CD4-positive, alpha-beta memory T cell (primary cell): ENCODE measurements around the gene ADGRD2. TPM values are rescaled to one million over a fixed set of nuclear protein-coding genes. Genes with fewer than 3 reads are reported as not detected.

Experiments used
- CTCF ChIA-PET: fragments of 350-600 bp; sonication (Branson Sonifier 250); formaldehyde crosslinking; loops from one replicate; lab custom pipeline; 2021; ENCODE audit warnings: inconsistent platforms; ENCODE audit not compliant: partially characterized antibody; lab: Charles Lee
- POLR2A ChIA-PET: fragments of 350-600 bp; sonication (Branson Sonifier 250); formaldehyde crosslinking; loops from one replicate; lab custom pipeline; 2021; ENCODE audit not compliant: partially characterized antibody; lab: Charles Lee
- DNase-seq, 5 donors: peaks; one replicate each; pipeline versions ENCODE4 v3.0.0 to v3.0.0-alpha.2; 2020 to 2022; ENCODE audit warnings: mixed read lengths in 1 of 5
- H3K27ac ChIP-seq: one replicate; pipeline ENCODE4 v1.7.0; 2013; ENCODE audit warnings: low read depth, low read length
- H3K27me3 ChIP-seq: 2 replicates; pipeline ENCODE4 v1.7.0; 2013; ENCODE audit warnings: mild to moderate bottlenecking, low read length, moderate library complexity; ENCODE audit not compliant: insufficient read depth
- H3K36me3 ChIP-seq: 2 replicates; pipeline ENCODE4 v1.7.0; 2013; ENCODE audit warnings: mild to moderate bottlenecking, low read length, moderate library complexity; ENCODE audit not compliant: insufficient read depth
- H3K4me1 ChIP-seq: 2 replicates; pipeline ENCODE4 v1.7.0; 2013; ENCODE audit warnings: mild to moderate bottlenecking, low read length, moderate library complexity; ENCODE audit not compliant: insufficient read depth
- H3K4me3 ChIP-seq, 2 donors: one replicate each; pipeline ENCODE4 v1.7.0; 2013; ENCODE audit warnings: low read length in 2 of 2, mild to moderate bottlenecking in 1 of 2
- H3K9me3 ChIP-seq, 2 donors: one replicate each; pipeline ENCODE4 v1.7.0; 2013; ENCODE audit warnings: low read length in 2 of 2, control low read depth in 1 of 2; ENCODE audit not compliant: control insufficient read depth in 1 of 2
- H3K27ac Mint-ChIP-seq, 7 donors: one replicate each; pipeline ENCODE4 v1.8.0; 2020 to 2021; ENCODE audit warnings: mixed read lengths in 7 of 7, mild to moderate bottlenecking in 6 of 7, inconsistent platforms in 3 of 7, moderate library complexity in 3 of 7
- H3K27me3 Mint-ChIP-seq, 2 donors: one replicate each; pipeline ENCODE4 v1.8.0; 2020 to 2021; ENCODE audit warnings: mixed read lengths in 2 of 2
- H3K36me3 Mint-ChIP-seq, 2 donors: one replicate each; pipeline ENCODE4 v1.8.0; 2020 to 2021; ENCODE audit warnings: mixed read lengths in 2 of 2, inconsistent platforms in 1 of 2, mild to moderate bottlenecking in 1 of 2
- H3K4me1 Mint-ChIP-seq, 4 donors: one replicate each; pipeline ENCODE4 v1.8.0; 2020 to 2021; ENCODE audit warnings: mixed read lengths in 4 of 4, mild to moderate bottlenecking in 1 of 4
- H3K4me3 Mint-ChIP-seq, 8 donors: one replicate each; pipeline ENCODE4 v1.8.0; 2020 to 2021; ENCODE audit warnings: mixed read lengths in 8 of 8, mild to moderate bottlenecking in 7 of 8, moderate library complexity in 6 of 8, inconsistent platforms in 3 of 8
- H3K9me3 Mint-ChIP-seq, 8 donors: one replicate each; pipeline ENCODE4 v1.8.0; 2020 to 2021; ENCODE audit warnings: mixed read lengths in 8 of 8, mild to moderate bottlenecking in 5 of 8, inconsistent platforms in 3 of 8, moderate library complexity in 1 of 8
- intact Hi-C: fragments of 100-400 bp; cut with micrococcal nuclease; formaldehyde crosslinking; loops from one replicate; pipeline ENCODE4 v1.15.1; 2023
- polyA plus RNA-seq, 2 donors: library from polyadenylated mRNA; unstranded; fragments of 300-500 nt; fragmentation: Illumina TruSeq; gene quantifications; one replicate each; pipeline ENCODE4 v1.2.3, GENCODE V29; 2021
- total RNA-seq, 2 experiments: library from RNA; stranded (reverse); gene quantifications; one replicate each; pipeline ENCODE4 v1.2.3, GENCODE V29; 2021

Gene ADGRD2
- total and polyA plus RNA-seq, 4 experiments from 2014 or later = not detected

GRCh38 chr9:124437086-124437485, 13.2 kb upstream of the ADGRD2 start:
- H3K4me3 ChIP-seq = no peak overlapping the region
- H3K36me3 ChIP-seq = no peaks in the 10 kb centered on the region
- ChIA-PET POLR2A (no interaction called here), CTCF (no interaction called here)
- Mint-ChIP-seq H3K36me3 (peaks cover 0 to 4% of the 10 kb centered on the region in 2 donors), H3K27me3 (peaks cover 9 to 24% of the 10 kb centered on the region in 2 donors), H3K4me1 (no peaks in the 10 kb centered on the region), H3K27ac (no peak overlapping the region), H3K9me3 (peaks cover 0 to 5% (median 2%) of the 10 kb centered on the region in 8 donors), H3K4me3 (no peak overlapping the region)
- intact Hi-C loops = no loop called here
- H3K9me3 ChIP-seq = no peaks in the 10 kb centered on the region
- no peaks in the 10 kb centered on the region for H3K27me3 ChIP-seq
- no peak overlapping the region for H3K27ac ChIP-seq
- H3K4me1 ChIP-seq = no peaks in the 10 kb centered on the region
- no peak for DNase-seq

- ChIA-PET POLR2A (no interaction called here), CTCF (no interaction called here)
- Mint-ChIP-seq H3K36me3 (peaks cover 0 to 4% of the 10 kb centered on the region in 2 donors), H3K27ac (no peak overlapping the region), H3K4me1 (no peaks in the 10 kb centered on the region), H3K27me3 (peaks cover 9 to 25% of the 10 kb centered on the region in 2 donors), H3K9me3 (peaks cover 0 to 5% (median 2%) of the 10 kb centered on the region in 8 donors), H3K4me3 (no peak overlapping the region)
- DNase-seq = no peak
- H3K27ac ChIP-seq = no peak overlapping the region
- no peaks in the 10 kb centered on the region for H3K36me3 ChIP-seq
- no peak overlapping the region for H3K4me3 ChIP-seq
- no peaks in the 10 kb centered on the region for H3K4me1 ChIP-seq
- H3K27me3 ChIP-seq = no peaks in the 10 kb centered on the region
- intact Hi-C loops = no loop called here
- no peaks in the 10 kb centered on the region for H3K9me3 ChIP-seq
Measured at GRCh38 chr9:124438091-124438490, 12.2 kb upstream of the ADGRD2 start.

GRCh38 chr9:124439086-124439485, 11.2 kb upstream of the ADGRD2 start:
- H3K4me1 ChIP-seq = no peaks in the 10 kb centered on the region
- no peaks in the 10 kb centered on the region for H3K4me1 Mint-ChIP-seq
- H3K36me3 ChIP-seq = no peaks in the 10 kb centered on the region
- ChIA-PET CTCF (no interaction called here), POLR2A (no interaction called here)
- H3K27me3 Mint-ChIP-seq = peaks cover 14 to 27% of the 10 kb centered on the region in 2 donors
- no peak for DNase-seq
- no peak overlapping the region for H3K27ac Mint-ChIP-seq
- no peaks in the 10 kb centered on the region for H3K27me3 ChIP-seq
- no peak overlapping the region for H3K27ac ChIP-seq
- H3K36me3 Mint-ChIP-seq = peaks cover 0 to 4% of the 10 kb centered on the region in 2 donors
- H3K9me3 ChIP-seq = no peaks in the 10 kb centered on the region
- H3K9me3 Mint-ChIP-seq = peaks cover 0 to 5% (median 2%) of the 10 kb centered on the region in 8 donors
- no peak overlapping the region for H3K4me3 Mint-ChIP-seq
- intact Hi-C loops = no loop called here
- no peak overlapping the region for H3K4me3 ChIP-seq

- ChIA-PET CTCF (no interaction called here), POLR2A (no interaction called here)
- no peaks in the 10 kb centered on the region for H3K27me3 ChIP-seq
Measured at GRCh38 chr9:124439686-124440243, 10.5 kb upstream of the ADGRD2 start.

GRCh38 chr9:124440786-124441185, 9.5 kb upstream of the ADGRD2 start:
- no peak for DNase-seq
- no peak overlapping the region for H3K4me3 Mint-ChIP-seq
- no peaks in the 10 kb centered on the region for H3K27me3 ChIP-seq
- intact Hi-C loops = no loop called here
- no peaks in the 10 kb centered on the region for H3K4me1 ChIP-seq
- no peak overlapping the region for H3K4me3 ChIP-seq
- H3K27me3 Mint-ChIP-seq = peaks cover 20 to 31% of the 10 kb centered on the region in 2 donors
- no peak overlapping the region for H3K27ac Mint-ChIP-seq
- H3K36me3 Mint-ChIP-seq = peaks cover 0 to 4% of the 10 kb centered on the region in 2 donors
- no peak overlapping the region for H3K27ac ChIP-seq
- H3K4me1 Mint-ChIP-seq = no peaks in the 10 kb centered on the region
- peaks cover 0 to 5% (median 2%) of the 10 kb centered on the region in 8 donors for H3K9me3 Mint-ChIP-seq
- CTCF ChIA-PET = no interaction called here
- H3K36me3 ChIP-seq = no peaks in the 10 kb centered on the region
- POLR2A ChIA-PET = no interaction called here
- no peaks in the 10 kb centered on the region for H3K9me3 ChIP-seq

More at GRCh38 chr9:124439686-124440243, 10.5 kb upstream of the ADGRD2 start:
- H3K27ac ChIP-seq = no peak overlapping the region
- H3K36me3 Mint-ChIP-seq = peaks cover 0 to 4% of the 10 kb centered on the region in 2 donors
- no peak overlapping the region for H3K4me3 ChIP-seq
- peaks cover 16 to 28% of the 10 kb centered on the region in 2 donors for H3K27me3 Mint-ChIP-seq
- H3K9me3 Mint-ChIP-seq = peaks cover 0 to 5% (median 2%) of the 10 kb centered on the region in 8 donors
- no peaks in the 10 kb centered on the region for H3K4me1 ChIP-seq
- H3K9me3 ChIP-seq = no peaks in the 10 kb centered on the region
- H3K36me3 ChIP-seq = no peaks in the 10 kb centered on the region
- no peaks in the 10 kb centered on the region for H3K4me1 Mint-ChIP-seq
- no peak for DNase-seq
- intact Hi-C loops = no loop called here
- H3K27ac Mint-ChIP-seq = no peak overlapping the region
- H3K4me3 Mint-ChIP-seq = no peak overlapping the region

DNA sequence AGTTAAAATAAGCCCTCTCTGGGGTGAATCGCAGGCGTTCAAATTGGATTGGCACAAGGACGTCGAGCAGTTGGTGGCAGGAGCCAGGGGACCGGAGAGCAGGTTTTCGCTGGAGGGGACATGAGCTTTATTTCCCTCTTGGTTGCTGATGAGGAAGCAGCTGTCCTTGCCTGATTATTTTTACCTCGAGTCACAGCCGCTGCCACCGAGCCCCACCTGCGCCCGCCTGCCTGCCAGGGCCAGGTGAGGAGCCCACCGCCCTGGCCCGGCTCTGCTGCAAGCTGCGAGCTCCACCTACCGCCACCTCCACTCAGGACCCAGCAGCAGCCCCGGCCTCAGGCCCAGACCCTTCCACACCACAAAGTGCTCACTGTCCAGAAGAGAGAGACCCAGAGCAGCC, 9.0 kb upstream of the ADGRD2 start:
- no peaks in the 10 kb centered on the region for H3K36me3 ChIP-seq
- Mint-ChIP-seq H3K36me3 (peaks cover 0 to 4% of the 10 kb centered on the region in 2 donors), H3K27me3 (peaks cover 21 to 31% of the 10 kb centered on the region in 2 donors), H3K4me3 (no peak overlapping the region), H3K4me1 (no peaks in the 10 kb centered on the region), H3K27ac (no peak overlapping the region), H3K9me3 (peaks cover 0 to 5% (median 2%) of the 10 kb centered on the region in 8 donors)
- no peaks in the 10 kb centered on the region for H3K9me3 ChIP-seq
- H3K27ac ChIP-seq = no peak overlapping the region
- no peaks in the 10 kb centered on the region for H3K4me1 ChIP-seq
- CTCF ChIA-PET = no interaction called here
- no peak overlapping the region for H3K4me3 ChIP-seq
- no peaks in the 10 kb centered on the region for H3K27me3 ChIP-seq
- DNase-seq = no peak
- POLR2A ChIA-PET = no interaction called here
- intact Hi-C loops = no loop called here

DNA sequence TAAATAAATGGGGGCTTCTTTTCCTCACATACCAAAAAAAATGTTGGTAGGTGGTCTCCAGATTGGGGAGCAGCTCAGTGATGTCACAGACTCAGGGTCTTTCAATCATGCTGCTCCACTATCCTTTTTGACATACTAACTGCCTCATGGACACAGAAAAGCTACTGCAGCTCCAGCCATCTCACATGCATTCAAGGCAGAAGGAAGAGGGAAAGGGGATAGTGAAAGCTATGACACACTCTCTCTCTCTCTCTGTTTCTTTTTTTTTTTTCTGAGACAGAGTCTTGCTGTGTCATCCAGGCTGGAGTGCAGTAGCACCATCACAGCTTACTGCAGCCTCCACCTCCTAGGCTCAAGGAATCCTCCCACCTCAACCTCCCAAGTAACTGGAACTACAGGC, 7.9 kb upstream of the ADGRD2 start:
- Histone ChIP-seq H3K4me1 (no peaks in the 10 kb centered on the region), H3K9me3 (no peaks in the 10 kb centered on the region), H3K4me3 (no peak overlapping the region), H3K36me3 (no peaks in the 10 kb centered on the region), H3K27ac (no peak overlapping the region), H3K27me3 (no peaks in the 10 kb centered on the region)
- Mint-ChIP-seq H3K27ac (no peak overlapping the region), H3K4me3 (no peak overlapping the region), H3K36me3 (peaks cover 0 to 4% of the 10 kb centered on the region in 2 donors), H3K9me3 (peaks cover 0 to 5% (median 2%) of the 10 kb centered on the region in 8 donors), H3K4me1 (no peaks in the 10 kb centered on the region), H3K27me3 (peaks cover 19 to 31% of the 10 kb centered on the region in 2 donors)
- POLR2A ChIA-PET = no interaction called here
- CTCF ChIA-PET = no interaction called here
- intact Hi-C loops = no loop called here
- no peak for DNase-seq
